ENCODE results near the gene AHNAK.

DNA sequence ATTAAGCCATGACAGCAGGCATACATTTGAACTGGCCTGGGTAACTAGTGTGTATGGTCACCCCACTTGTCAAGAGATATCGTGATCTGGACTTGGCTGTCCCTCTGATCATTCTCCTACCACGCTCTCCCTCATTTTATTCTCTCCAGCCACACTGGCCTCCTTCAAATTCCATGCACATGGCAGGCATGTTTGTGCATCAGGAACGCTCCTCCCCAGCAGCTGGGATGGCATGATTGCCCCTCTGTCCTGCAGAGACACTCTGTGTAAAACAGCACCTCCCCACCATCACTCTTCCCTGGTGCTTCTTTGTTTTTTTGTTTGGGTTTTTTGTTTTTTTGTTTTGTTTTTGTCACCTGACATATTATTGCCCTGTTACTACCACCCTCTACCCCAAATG, 159.2 kb downstream of the AHNAK start:
- TF ChIP-seq, protein P1, sequence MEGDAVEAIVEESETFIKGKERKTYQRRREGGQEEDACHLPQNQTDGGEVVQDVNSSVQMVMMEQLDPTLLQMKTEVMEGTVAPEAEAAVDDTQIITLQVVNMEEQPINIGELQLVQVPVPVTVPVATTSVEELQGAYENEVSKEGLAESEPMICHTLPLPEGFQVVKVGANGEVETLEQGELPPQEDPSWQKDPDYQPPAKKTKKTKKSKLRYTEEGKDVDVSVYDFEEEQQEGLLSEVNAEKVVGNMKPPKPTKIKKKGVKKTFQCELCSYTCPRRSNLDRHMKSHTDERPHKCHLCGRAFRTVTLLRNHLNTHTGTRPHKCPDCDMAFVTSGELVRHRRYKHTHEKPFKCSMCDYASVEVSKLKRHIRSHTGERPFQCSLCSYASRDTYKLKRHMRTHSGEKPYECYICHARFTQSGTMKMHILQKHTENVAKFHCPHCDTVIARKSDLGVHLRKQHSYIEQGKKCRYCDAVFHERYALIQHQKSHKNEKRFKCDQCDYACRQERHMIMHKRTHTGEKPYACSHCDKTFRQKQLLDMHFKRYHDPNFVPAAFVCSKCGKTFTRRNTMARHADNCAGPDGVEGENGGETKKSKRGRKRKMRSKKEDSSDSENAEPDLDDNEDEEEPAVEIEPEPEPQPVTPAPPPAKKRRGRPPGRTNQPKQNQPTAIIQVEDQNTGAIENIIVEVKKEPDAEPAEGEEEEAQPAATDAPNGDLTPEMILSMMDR (tag by site-specific recombination; IDR thresholded peaks at IDR 0.05): no peak
- TF ChIP-seq ZNF175 (tag by site-specific recombination; IDR thresholded peaks at IDR 0.05) (no peak), HIC1 (tag by site-specific recombination; IDR thresholded peaks at IDR 0.05) (no peak), ZNF610 (tag by site-specific recombination; IDR thresholded peaks at IDR 0.05; ENCODE audit: borderline replicate concordance) (no peak), ZNF184 (tag by site-specific recombination; IDR thresholded peaks at IDR 0.05) (no peak), BCL11B (tag by site-specific recombination; IDR thresholded peaks at IDR 0.05; ENCODE audit: low read depth) (no peak), ZFP3 (tag by site-specific recombination; IDR thresholded peaks at IDR 0.05; ENCODE audit: low read depth) (no peak), BCL11A (tag by site-specific recombination; IDR thresholded peaks at IDR 0.05; ENCODE audit: low read depth) (no peak)
- TF ChIP-seq, protein P2, sequence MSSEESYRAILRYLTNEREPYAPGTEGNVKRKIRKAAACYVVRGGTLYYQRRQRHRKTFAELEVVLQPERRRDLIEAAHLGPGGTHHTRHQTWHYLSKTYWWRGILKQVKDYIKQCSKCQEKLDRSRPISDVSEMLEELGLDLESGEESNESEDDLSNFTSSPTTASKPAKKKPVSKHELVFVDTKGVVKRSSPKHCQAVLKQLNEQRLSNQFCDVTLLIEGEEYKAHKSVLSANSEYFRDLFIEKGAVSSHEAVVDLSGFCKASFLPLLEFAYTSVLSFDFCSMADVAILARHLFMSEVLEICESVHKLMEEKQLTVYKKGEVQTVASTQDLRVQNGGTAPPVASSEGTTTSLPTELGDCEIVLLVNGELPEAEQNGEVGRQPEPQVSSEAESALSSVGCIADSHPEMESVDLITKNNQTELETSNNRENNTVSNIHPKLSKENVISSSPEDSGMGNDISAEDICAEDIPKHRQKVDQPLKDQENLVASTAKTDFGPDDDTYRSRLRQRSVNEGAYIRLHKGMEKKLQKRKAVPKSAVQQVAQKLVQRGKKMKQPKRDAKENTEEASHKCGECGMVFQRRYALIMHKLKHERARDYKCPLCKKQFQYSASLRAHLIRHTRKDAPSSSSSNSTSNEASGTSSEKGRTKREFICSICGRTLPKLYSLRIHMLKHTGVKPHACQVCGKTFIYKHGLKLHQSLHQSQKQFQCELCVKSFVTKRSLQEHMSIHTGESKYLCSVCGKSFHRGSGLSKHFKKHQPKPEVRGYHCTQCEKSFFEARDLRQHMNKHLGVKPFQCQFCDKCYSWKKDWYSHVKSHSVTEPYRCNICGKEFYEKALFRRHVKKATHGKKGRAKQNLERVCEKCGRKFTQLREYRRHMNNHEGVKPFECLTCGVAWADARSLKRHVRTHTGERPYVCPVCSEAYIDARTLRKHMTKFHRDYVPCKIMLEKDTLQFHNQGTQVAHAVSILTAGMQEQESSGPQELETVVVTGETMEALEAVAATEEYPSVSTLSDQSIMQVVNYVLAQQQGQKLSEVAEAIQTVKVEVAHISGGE (tag by site-specific recombination; conservative IDR thresholded peaks at IDR 0.05; ENCODE audit: low read depth): no peak
- TF ChIP-seq, protein P3, sequence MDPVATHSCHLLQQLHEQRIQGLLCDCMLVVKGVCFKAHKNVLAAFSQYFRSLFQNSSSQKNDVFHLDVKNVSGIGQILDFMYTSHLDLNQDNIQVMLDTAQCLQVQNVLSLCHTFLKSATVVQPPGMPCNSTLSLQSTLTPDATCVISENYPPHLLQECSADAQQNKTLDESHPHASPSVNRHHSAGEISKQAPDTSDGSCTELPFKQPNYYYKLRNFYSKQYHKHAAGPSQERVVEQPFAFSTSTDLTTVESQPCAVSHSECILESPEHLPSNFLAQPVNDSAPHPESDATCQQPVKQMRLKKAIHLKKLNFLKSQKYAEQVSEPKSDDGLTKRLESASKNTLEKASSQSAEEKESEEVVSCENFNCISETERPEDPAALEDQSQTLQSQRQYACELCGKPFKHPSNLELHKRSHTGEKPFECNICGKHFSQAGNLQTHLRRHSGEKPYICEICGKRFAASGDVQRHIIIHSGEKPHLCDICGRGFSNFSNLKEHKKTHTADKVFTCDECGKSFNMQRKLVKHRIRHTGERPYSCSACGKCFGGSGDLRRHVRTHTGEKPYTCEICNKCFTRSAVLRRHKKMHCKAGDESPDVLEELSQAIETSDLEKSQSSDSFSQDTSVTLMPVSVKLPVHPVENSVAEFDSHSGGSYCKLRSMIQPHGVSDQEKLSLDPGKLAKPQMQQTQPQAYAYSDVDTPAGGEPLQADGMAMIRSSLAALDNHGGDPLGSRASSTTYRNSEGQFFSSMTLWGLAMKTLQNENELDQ (tag by site-specific recombination; IDR thresholded peaks at IDR 0.05; ENCODE audit: low read depth): no peak

All from HEK293 (cell line).